H9 (cell line): ENCODE measurements around the gene CCDC34. TPM values are rescaled to one million over a fixed set of nuclear protein-coding genes. Genes with fewer than 3 reads are reported as not detected.
A peak's percentile ranks its signal among the peaks of the same experiment; 100 is the strongest.

Experiments used
- DNase-seq: peaks from one replicate; pipeline ENCODE4 v3.0.0-alpha.2; 2017
- H2AFZ ChIP-seq: one replicate; pipeline ENCODE4 v1.6.1; 2013; ENCODE audit warnings: mild to moderate bottlenecking, low read length, control low read depth, moderate library complexity
- H2AK5ac ChIP-seq: 2 replicates; pipeline ENCODE4 v1.6.1; 2013; ENCODE audit warnings: low read length, control low read depth, mixed read lengths; ENCODE audit not compliant: insufficient read length
- H2BK120ac ChIP-seq: one replicate; pipeline ENCODE4 v1.6.1; 2013; ENCODE audit warnings: low read depth, mild to moderate bottlenecking, low read length, control low read depth, inconsistent platforms; ENCODE audit not compliant: poor library complexity, severe bottlenecking
- H2BK12ac ChIP-seq: 2 replicates; pipeline ENCODE4 v1.6.1; 2013; ENCODE audit warnings: low read length, control low read depth, mixed read lengths, low read depth; ENCODE audit not compliant: insufficient read length
- H2BK15ac ChIP-seq: 2 replicates; pipeline ENCODE4 v1.6.1; 2013; ENCODE audit warnings: low read depth, low read length, control low read depth
- H2BK20ac ChIP-seq: one replicate; pipeline ENCODE4 v1.6.1; 2013; ENCODE audit warnings: low read depth, mild to moderate bottlenecking, low read length, control low read depth, inconsistent platforms; ENCODE audit not compliant: poor library complexity, severe bottlenecking
- H2BK5ac ChIP-seq: 2 replicates; pipeline ENCODE4 v1.6.1; 2013; ENCODE audit warnings: low read length, control low read depth, mixed read lengths; ENCODE audit not compliant: insufficient read length
- H3K14ac ChIP-seq: 2 replicates; pipeline ENCODE4 v1.6.1; 2013; ENCODE audit warnings: low read length, control low read depth; ENCODE audit not compliant: insufficient read depth
- H3K18ac ChIP-seq: 2 replicates; pipeline ENCODE4 v1.6.1; 2013; ENCODE audit warnings: low read depth, mild to moderate bottlenecking, mixed read lengths, low read length, control low read depth; ENCODE audit not compliant: insufficient read length
- H3K23ac ChIP-seq: 2 replicates; pipeline ENCODE4 v1.6.1; 2013; ENCODE audit warnings: low read length, control low read depth, mixed read lengths, low read depth; ENCODE audit not compliant: insufficient read length
- H3K23me2 ChIP-seq: 2 replicates; pipeline ENCODE4 v1.6.1; 2013; ENCODE audit warnings: low read depth, mild to moderate bottlenecking, mixed read lengths, low read length, control low read depth; ENCODE audit not compliant: insufficient read length, poor library complexity, severe bottlenecking
- H3K27ac ChIP-seq: 2 replicates; pipeline ENCODE4 v1.5.1; 2013; ENCODE audit warnings: low read length, control low read depth, mixed read lengths, low read depth; ENCODE audit not compliant: insufficient read length
- H3K27me3 ChIP-seq: 2 replicates; pipeline ENCODE4 v1.6.1; 2013; ENCODE audit warnings: low read length, control low read depth, inconsistent platforms; ENCODE audit not compliant: insufficient read depth
- H3K4ac ChIP-seq: 2 replicates; pipeline ENCODE4 v1.6.1; 2013; ENCODE audit warnings: low read depth, mild to moderate bottlenecking, control low read depth, inconsistent platforms, low read length, moderate library complexity
- H3K4me1 ChIP-seq: 2 replicates; pipeline ENCODE4 v1.6.1; 2013; ENCODE audit warnings: low read length, control low read depth, inconsistent platforms; ENCODE audit not compliant: insufficient read depth
- H3K4me2 ChIP-seq: 2 replicates; pipeline ENCODE4 v1.6.1; 2013; ENCODE audit warnings: low read length, control low read depth, mixed read lengths; ENCODE audit not compliant: insufficient read length, insufficient read depth
- H3K56ac ChIP-seq: 2 replicates; pipeline ENCODE4 v1.6.1; 2013; ENCODE audit warnings: low read depth, mild to moderate bottlenecking, mixed read lengths, low read length, control low read depth; ENCODE audit not compliant: insufficient read length
- H3K79me1 ChIP-seq: 2 replicates; pipeline ENCODE4 v1.6.1; 2013; ENCODE audit warnings: low read depth, mild to moderate bottlenecking, moderate library complexity, low read length, control low read depth, inconsistent platforms; ENCODE audit not compliant: insufficient read depth, poor library complexity, severe bottlenecking
- H3K79me2 ChIP-seq: 2 replicates; pipeline ENCODE4 v1.6.1; 2013; ENCODE audit warnings: low read length, control low read depth, inconsistent platforms; ENCODE audit not compliant: insufficient read depth
- H3K9ac ChIP-seq: 2 replicates; pipeline ENCODE4 v1.6.1; 2013; ENCODE audit warnings: low read length, control low read depth, mixed read lengths; ENCODE audit not compliant: insufficient read length; ENCODE audit errors: extremely low read depth
- H3K9me3 ChIP-seq: one replicate; pipeline ENCODE4 v1.6.1; 2013; ENCODE audit warnings: low read depth, low read length, inconsistent platforms; ENCODE audit not compliant: control insufficient read depth
- H3T11ph ChIP-seq: one replicate; pipeline ENCODE4 v1.6.1; 2013; ENCODE audit warnings: mild to moderate bottlenecking, low read length, control low read depth, inconsistent platforms
- H4K20me1 ChIP-seq: one replicate; pipeline ENCODE4 v1.6.1; 2013; ENCODE audit not compliant: control insufficient read depth, insufficient read length, insufficient read depth
- H4K5ac ChIP-seq: 2 replicates; pipeline ENCODE4 v1.6.1; 2013; ENCODE audit warnings: low read depth, mild to moderate bottlenecking, mixed read lengths, low read length, control low read depth; ENCODE audit not compliant: insufficient read length
- H4K8ac ChIP-seq: replicated peaks from 2 replicates; pipeline ENCODE4 v1.6.1; 2013; ENCODE audit warnings: low read length, control low read depth, mixed read lengths, low read depth; ENCODE audit not compliant: insufficient read length
- H4K91ac ChIP-seq: 2 replicates; pipeline ENCODE4 v1.6.1; 2013; ENCODE audit warnings: low read depth, mild to moderate bottlenecking, moderate library complexity, mixed read lengths, low read length, control low read depth; ENCODE audit not compliant: insufficient read length
- H3K27ac Mint-ChIP-seq, 3 experiments: 2 replicates in 2 of 3; 3 replicates in 1 of 3; pipeline ENCODE4 v1.8.0; 2020 to 2021; ENCODE audit warnings: mixed read lengths in 3 of 3, mild to moderate bottlenecking in 1 of 3, moderate library complexity in 1 of 3
- H3K27me3 Mint-ChIP-seq: 2 replicates; pipeline ENCODE4 v1.8.0; 2021; ENCODE audit warnings: low read depth, mild to moderate bottlenecking, moderate library complexity, mixed read lengths
- H3K36me3 Mint-ChIP-seq, 3 experiments: 2 replicates in 2 of 3; 3 replicates in 1 of 3; pipeline ENCODE4 v1.8.0; 2020 to 2021; ENCODE audit warnings: low read depth in 3 of 3, mixed read lengths in 3 of 3; ENCODE audit not compliant: insufficient read depth in 1 of 3
- H3K4me1 Mint-ChIP-seq, 2 experiments: 2 replicates each; pipeline ENCODE4 v1.8.0; 2020; ENCODE audit warnings: mixed read lengths in 2 of 2
- H3K4me3 Mint-ChIP-seq, 2 experiments: 2 replicates in 1 of 2; 3 replicates in 1 of 2; pipeline ENCODE4 v1.8.0; 2020 to 2021; ENCODE audit warnings: mild to moderate bottlenecking in 2 of 2, mixed read lengths in 2 of 2, moderate library complexity in 1 of 2
- H3K9me3 Mint-ChIP-seq, 2 experiments: 2 replicates in 1 of 2; 3 replicates in 1 of 2; pipeline ENCODE4 v1.8.0; 2020; ENCODE audit warnings: mild to moderate bottlenecking in 2 of 2, mixed read lengths in 2 of 2, moderate library complexity in 1 of 2
- WGBS: extraction: QIAGEN DNeasy Blood & Tissue Kit; methylation state at CpG from one replicate; pipeline ENCODE4 v1.1.7; 2013; ENCODE audit warnings: missing lambda C conversion rate, low lambda C conversion rate, mixed read lengths; ENCODE audit not compliant: insufficient read length; ENCODE audit errors: extremely low coverage; 5-methylcytosine and 5-hydroxymethylcytosine counted together
- total RNA-seq: library from RNA; stranded (reverse); gene quantifications from 2 replicates; pipeline ENCODE4 v1.2.1, GENCODE V29; 2021
- TF ChIP-seq, protein P1 (sequence below): fragments of 200-600 bp; sonication (generic); conservative IDR thresholded peaks from 3 replicates; pipeline ENCODE4 v1.8.0; 2021; ENCODE audit warnings: antibody characterized with exemption, mild to moderate bottlenecking

Gene CCDC34
- total RNA-seq, 1 experiment from 2014 or later = 25.2 TPM

DNA sequence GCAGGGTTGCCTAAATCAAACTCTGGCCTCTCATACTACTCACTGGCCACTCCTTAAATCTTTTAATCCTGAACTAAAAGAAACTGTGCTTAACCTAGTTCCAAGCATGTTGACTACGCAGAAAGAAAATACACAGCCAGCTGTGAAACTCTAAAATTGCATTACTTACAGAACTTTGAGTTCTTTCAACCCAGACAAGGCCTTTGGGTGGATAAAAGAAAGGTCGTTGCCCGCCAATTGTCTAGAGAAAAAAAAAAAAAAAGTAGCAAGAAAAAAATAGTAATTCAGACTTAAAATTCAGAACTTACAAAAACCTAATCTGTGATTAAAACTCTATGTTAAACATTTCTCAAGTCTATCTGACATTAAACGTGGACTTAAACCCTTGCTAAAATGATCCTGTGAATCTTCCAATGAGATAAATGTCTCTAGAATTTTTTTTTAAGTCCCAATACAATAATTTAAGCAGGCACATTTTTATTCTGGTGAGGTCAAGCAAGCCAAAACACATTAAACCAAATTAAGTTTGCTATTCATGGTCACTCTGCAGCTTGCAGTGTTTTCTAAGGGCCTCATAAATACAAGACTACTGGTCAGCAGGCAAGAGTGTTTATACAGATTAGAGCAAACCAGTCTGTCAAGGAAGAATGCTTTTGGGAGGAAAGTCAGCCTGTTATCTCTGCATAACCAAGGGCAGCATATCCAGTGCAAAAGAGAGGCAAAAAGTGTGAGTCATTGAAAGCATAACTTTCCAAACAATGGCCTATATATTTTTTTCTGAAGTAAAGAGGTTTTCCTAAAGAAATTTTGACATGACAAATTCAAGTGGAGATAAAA lies 29.5 kb upstream of the CCDC34 start:
- H2AFZ ChIP-seq = no peak overlapping the region
- H2BK20ac ChIP-seq = no peak overlapping the region
- H3T11ph ChIP-seq = no peak overlapping the region
- H3K27me3 ChIP-seq = no peaks in the 10 kb centered on the region
- TF ChIP-seq, protein P1, sequence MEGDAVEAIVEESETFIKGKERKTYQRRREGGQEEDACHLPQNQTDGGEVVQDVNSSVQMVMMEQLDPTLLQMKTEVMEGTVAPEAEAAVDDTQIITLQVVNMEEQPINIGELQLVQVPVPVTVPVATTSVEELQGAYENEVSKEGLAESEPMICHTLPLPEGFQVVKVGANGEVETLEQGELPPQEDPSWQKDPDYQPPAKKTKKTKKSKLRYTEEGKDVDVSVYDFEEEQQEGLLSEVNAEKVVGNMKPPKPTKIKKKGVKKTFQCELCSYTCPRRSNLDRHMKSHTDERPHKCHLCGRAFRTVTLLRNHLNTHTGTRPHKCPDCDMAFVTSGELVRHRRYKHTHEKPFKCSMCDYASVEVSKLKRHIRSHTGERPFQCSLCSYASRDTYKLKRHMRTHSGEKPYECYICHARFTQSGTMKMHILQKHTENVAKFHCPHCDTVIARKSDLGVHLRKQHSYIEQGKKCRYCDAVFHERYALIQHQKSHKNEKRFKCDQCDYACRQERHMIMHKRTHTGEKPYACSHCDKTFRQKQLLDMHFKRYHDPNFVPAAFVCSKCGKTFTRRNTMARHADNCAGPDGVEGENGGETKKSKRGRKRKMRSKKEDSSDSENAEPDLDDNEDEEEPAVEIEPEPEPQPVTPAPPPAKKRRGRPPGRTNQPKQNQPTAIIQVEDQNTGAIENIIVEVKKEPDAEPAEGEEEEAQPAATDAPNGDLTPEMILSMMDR = no peak
- peaks cover 17% of the 10 kb centered on the region for H3K4me1 ChIP-seq
- no peak overlapping the region for H3K27ac ChIP-seq
- no peaks in the 10 kb centered on the region for H3K79me1 ChIP-seq
- Mint-ChIP-seq H3K27me3 (no peaks in the 10 kb centered on the region), H3K4me3 (no peak overlapping the region), H3K36me3 (peaks cover 2 to 22% (median 2%) of the 10 kb centered on the region in 3 experiments; a peak in 6 of 7 replicates), H3K4me1 (peaks cover 81 to 92% of the 10 kb centered on the region in 2 experiments), H3K27ac (peak overlapping the region in 1 of 3 experiments; percentile 91; a peak in 3 of 7 replicates), H3K9me3 (no peaks in the 10 kb centered on the region)
- H2BK15ac ChIP-seq = no peak overlapping the region
- DNase-seq = no peak
- no peak overlapping the region for H2AK5ac ChIP-seq
- H3K4ac ChIP-seq = no peak overlapping the region
- H4K20me1 ChIP-seq = no peaks in the 10 kb centered on the region
- no peak overlapping the region for H2BK5ac ChIP-seq
- no peak overlapping the region for H3K56ac ChIP-seq
- H3K23me2 ChIP-seq = no peaks in the 10 kb centered on the region
- H3K9me3 ChIP-seq = no peaks in the 10 kb centered on the region
- H3K18ac ChIP-seq = no peak overlapping the region
- H4K5ac ChIP-seq = no peak overlapping the region
- H3K4me2 ChIP-seq = no peak overlapping the region
- H2BK12ac ChIP-seq = no peak overlapping the region
- H3K23ac ChIP-seq = no peak overlapping the region
- H4K91ac ChIP-seq = no peak overlapping the region
- H2BK120ac ChIP-seq = no peak overlapping the region
- no peaks in the 10 kb centered on the region; the same call in 1 of the 2 replicates for H3K79me2 ChIP-seq
- H3K9ac ChIP-seq = no peak overlapping the region
- no peak overlapping the region for H4K8ac ChIP-seq
- WGBS = no CpG with 5 or more reads among the region's 4 CpGs
- no peak overlapping the region for H3K14ac ChIP-seq
